ENCODE data around the gene GCAT.

GRCh38 chr22:37827056-37827455 is 19.3 kb downstream of the GCAT start:
- TF ChIP-seq POLR2AphosphoS5 (IDR thresholded peaks at IDR 0.05) (peak in 1 of 4 donors; percentile 13), POLR2A (IDR thresholded peaks at IDR 0.05) (no peak), EP300 (IDR thresholded peaks at IDR 0.05) (no peak)
- TF ChIP-seq, protein P1, sequence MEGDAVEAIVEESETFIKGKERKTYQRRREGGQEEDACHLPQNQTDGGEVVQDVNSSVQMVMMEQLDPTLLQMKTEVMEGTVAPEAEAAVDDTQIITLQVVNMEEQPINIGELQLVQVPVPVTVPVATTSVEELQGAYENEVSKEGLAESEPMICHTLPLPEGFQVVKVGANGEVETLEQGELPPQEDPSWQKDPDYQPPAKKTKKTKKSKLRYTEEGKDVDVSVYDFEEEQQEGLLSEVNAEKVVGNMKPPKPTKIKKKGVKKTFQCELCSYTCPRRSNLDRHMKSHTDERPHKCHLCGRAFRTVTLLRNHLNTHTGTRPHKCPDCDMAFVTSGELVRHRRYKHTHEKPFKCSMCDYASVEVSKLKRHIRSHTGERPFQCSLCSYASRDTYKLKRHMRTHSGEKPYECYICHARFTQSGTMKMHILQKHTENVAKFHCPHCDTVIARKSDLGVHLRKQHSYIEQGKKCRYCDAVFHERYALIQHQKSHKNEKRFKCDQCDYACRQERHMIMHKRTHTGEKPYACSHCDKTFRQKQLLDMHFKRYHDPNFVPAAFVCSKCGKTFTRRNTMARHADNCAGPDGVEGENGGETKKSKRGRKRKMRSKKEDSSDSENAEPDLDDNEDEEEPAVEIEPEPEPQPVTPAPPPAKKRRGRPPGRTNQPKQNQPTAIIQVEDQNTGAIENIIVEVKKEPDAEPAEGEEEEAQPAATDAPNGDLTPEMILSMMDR (IDR thresholded peaks at IDR 0.05): no peak
